Measurements from ENCODE around the gene RPS6KA2.
"Not testable (repeated sequence)": the region's sequence is repeated elsewhere in the genome, so short reads cannot be mapped to it uniquely, and the experiment has no call there.

Gene RPS6KA2

DNA sequence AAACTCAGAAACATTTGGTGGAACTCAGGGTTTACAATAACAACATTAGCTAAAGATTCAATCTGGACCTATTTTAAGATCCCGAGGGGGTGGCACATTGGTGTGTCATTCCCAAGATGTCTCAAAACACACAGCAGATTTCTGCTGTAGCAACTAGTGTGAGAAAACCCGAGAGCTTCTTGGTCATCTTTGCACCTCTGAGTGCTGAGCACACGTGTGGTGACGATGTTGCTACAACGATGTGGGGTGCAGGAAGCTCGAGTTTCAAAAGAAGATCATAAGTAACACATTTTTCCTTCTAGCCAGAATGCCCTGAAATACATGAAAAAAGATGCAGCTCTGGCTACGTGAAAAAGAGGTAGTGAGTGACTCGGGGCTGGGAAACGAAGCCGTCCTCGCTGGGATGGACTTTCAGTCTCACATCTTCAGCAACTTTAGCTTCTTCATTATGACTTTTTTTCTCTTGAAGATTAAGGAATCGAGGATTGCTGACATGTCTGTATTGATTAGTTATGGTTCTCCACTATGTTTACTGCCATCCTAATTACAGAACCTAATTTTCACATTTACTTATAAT is 42.1 kb downstream of the RPS6KA2 start:
- DNase-seq (ENCODE audit: low read depth) = no peak

DNA sequence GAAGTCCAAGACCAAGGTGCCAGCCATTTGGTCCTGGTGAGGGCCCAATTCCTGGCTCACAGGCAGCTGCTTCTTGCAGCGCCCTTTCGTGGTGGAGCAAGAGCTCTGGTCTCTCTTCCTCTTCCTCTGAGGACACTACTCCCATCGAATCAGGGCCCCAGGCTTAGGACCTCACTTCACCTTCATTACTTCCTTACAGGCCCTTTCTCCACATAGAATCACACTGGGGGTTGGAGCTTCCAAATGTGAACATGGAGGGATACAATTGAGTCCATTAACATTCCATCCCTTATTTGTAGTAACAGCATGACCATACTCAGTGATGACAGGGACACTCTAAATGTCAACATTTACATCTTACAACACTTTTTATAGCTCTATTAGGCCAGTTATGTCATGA is 42.9 kb downstream of the RPS6KA2 start:
- no peak for DNase-seq (ENCODE audit: low read depth)
- no peak overlapping the region for H3K4me3 ChIP-seq (replicated peaks; ENCODE audit: low read depth, low read length)
- TF ChIP-seq, protein P1, sequence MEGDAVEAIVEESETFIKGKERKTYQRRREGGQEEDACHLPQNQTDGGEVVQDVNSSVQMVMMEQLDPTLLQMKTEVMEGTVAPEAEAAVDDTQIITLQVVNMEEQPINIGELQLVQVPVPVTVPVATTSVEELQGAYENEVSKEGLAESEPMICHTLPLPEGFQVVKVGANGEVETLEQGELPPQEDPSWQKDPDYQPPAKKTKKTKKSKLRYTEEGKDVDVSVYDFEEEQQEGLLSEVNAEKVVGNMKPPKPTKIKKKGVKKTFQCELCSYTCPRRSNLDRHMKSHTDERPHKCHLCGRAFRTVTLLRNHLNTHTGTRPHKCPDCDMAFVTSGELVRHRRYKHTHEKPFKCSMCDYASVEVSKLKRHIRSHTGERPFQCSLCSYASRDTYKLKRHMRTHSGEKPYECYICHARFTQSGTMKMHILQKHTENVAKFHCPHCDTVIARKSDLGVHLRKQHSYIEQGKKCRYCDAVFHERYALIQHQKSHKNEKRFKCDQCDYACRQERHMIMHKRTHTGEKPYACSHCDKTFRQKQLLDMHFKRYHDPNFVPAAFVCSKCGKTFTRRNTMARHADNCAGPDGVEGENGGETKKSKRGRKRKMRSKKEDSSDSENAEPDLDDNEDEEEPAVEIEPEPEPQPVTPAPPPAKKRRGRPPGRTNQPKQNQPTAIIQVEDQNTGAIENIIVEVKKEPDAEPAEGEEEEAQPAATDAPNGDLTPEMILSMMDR (IDR thresholded peaks at IDR 0.05; ENCODE audit: low read length, missing control alignments) = no peak

More for the DNA sequence above, 42.1 kb downstream of the RPS6KA2 start:
- TF ChIP-seq, protein P1 (IDR thresholded peaks at IDR 0.05; ENCODE audit: low read length, missing control alignments) = no peak
- H3K4me3 ChIP-seq (replicated peaks; ENCODE audit: low read depth, low read length) = no peak overlapping the region

DNA sequence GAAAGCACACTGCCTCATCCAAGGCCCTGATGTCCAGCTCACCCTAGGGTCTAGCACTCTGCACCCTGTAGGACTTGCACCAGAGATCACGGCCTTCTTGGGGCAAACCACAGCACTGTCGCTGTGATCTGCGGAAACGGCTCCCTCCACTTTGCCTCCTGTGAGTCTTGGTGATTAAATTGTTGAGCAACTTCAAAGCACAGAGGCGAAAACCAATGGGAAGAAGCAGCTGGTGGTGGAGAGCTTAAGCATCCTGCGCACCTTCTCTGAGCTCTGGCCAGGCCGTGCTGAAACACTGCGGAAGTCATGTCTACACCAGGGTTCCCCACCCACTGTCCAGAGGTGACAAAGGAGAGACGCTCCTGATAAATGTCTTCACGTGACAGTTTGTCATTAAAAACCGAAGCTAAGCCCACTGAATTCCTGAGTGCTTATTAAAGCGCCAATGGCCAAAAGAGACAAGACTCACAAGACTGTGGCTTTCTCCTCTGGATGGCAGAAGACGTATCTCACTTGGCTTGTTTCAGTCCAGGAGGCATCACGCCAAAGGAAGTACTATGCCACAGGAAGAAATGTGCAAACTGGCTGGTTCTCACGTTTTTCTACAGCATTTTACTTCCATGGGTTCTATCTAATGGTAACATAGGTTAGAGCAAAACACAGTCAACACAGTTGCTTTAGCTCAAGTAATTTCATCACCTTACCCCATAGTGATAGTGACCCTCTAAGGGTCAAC is 43.7 kb downstream of the RPS6KA2 start:
- DNase-seq (ENCODE audit: low read depth) = no peak
- no peak overlapping the region for H3K4me3 ChIP-seq (replicated peaks; ENCODE audit: low read depth, low read length)
- TF ChIP-seq, protein P1 (IDR thresholded peaks at IDR 0.05; ENCODE audit: low read length, missing control alignments) = no peak

DNA sequence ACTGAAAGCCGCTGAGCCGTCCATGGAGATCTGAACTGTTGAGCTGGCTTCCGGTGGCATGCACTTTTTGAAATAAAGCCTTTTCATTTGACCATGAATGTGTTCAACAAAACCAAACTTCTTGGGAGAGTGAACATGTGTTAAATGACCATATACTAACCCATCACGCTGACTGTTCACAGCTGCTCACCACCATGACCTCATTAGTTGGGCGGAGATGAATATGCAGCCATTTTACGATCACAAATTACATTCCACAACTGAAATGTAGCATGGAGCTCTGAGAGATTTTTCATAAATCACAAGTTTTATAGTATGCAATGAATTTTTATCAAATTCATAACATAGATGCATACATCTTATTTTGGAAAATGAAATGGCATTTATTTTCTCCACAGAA is 44.8 kb downstream of the RPS6KA2 start:
- no peak for DNase-seq (ENCODE audit: low read depth)

DNA sequence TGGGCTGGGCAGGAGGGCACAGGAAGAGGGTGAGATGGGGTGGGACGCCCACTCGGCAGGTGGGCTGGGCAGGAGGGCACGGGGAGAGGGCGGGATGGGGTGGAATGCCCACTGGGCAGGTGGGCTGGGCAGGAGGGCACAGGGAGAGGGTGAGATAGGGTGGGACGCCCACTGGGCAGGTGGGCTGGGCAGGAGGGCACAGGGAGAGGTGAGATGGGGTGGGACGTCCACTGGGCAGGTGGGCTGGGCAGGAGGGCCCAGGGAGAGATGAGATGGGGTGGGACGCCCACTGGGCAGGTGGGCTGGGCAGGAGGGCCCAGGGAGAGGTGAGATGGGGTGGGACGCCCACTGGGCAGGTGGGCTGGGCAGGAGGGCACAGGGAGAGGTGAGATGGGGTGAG is 45.2 kb downstream of the RPS6KA2 start:
- H3K4me3 ChIP-seq (replicated peaks; ENCODE audit: low read depth, low read length); DNase-seq (ENCODE audit: low read depth): not testable (repeated sequence)

More for the DNA sequence above, 44.8 kb downstream of the RPS6KA2 start:
- no peak overlapping the region for H3K4me3 ChIP-seq (replicated peaks; ENCODE audit: low read depth, low read length)
- TF ChIP-seq, protein P1 (IDR thresholded peaks at IDR 0.05; ENCODE audit: low read length, missing control alignments) = no peak

DNA sequence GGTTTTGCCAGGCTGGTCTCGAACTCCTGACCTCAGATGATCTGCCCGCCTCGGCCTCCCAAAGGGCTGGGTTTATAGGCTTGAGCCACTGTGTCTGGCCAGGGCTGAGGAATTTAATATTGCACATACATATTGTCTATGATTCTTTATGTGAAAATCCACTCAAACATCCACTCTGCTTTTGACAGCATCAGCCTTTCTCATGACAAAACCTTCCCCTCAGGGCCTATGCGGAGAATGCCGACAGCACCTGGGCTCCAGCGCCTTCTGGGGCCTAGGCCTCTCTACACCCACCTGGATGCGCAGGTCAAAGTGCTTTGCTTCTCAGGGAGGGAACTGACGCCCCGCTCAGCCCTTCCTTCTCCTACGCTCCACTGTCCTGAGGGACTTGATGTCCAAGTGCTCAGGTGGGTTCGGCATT is 46.0 kb downstream of the RPS6KA2 start:
- TF ChIP-seq, protein P1 (IDR thresholded peaks at IDR 0.05; ENCODE audit: low read length, missing control alignments) = no peak
- H3K4me3 ChIP-seq (replicated peaks; ENCODE audit: low read depth, low read length) = no peak overlapping the region
- DNase-seq (ENCODE audit: low read depth) = no peak

DNA sequence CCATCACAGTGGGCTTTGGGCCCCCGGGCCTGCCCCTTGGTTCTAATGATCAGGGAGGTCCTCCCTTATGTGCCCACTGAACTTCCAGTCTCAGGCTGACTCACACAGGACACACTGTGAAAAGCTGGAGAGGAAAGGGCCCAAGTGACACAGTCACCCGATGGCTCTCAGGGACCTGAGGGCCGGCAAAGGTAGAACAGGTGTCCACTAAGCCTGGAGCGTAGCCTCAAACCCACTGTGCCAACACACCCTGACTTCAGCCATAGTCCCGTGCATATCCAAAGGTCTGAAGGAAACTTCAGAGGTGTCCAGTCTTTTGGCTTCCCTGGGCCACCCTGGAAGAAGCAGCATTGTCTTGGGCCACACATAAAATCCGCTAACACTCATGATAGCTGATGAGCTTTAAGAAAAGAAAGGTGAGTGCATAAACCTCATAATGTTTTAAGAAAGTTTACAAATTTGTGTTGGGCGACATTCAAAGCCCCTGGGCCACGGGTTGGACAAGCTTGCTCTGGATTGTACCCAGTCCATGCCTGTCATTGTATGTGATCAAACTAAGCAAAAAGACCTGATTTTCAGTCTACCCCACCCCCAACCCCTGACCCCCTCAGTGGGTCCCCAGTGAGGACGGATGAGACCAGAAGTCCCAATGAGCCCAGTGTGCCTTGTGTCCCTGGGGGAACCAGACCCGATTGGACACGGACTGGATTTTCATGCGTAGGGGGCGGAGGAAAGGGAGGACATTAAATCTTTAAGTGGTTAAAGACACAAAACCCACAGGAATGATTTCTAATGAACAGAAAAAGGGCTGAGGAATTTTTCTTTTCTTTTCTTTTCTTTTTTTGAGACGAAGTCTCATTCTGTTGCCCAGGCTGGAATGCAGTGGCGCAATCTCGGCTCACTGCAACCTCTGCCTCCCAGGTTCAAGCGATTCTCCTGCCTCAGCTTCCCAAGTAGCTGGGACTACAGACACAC is 46.7 kb downstream of the RPS6KA2 start:
- no peak overlapping the region for H3K4me3 ChIP-seq (replicated peaks; ENCODE audit: low read depth, low read length)
- no peak for DNase-seq (ENCODE audit: low read depth)
- TF ChIP-seq, protein P1 (IDR thresholded peaks at IDR 0.05; ENCODE audit: low read length, missing control alignments) = no peak
